ENCODE data around the gene NDUFB11. TPM values are rescaled to one million over a fixed set of nuclear protein-coding genes. Genes with fewer than 3 reads are reported as not detected.

Gene NDUFB11
- total RNA-seq, 1 experiment from 2014 or later, result 78.9 TPM

DNA sequence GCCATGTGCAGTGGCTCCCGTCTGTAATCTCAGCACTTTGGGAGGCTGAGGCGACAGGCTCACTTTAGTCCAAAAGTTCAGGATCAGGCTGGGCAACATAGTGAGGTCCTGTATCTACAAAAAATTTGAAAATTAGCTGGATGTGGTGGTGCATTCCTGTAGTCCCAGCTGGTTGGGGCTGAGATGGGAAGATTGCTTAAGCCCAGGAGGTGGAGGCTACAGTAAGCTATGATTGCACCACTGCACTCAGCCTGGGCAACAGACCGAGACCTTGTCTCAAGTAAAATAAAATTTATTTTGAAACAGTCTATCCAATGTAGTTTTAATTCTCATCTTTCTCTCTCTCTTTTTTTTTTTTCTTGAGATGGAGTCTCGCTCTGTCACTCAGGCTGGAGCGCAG, 21.6 kb upstream of the NDUFB11 start:
- H3K27ac ChIP-seq (ENCODE audit: low read depth, low read length), result no peak overlapping the region
- ChIA-PET CTCF (no interaction called here), POLR2A (no interaction called here), RAD21 (ENCODE audit: low non-redundant PET in 1 of 2, low total read pairs in 2 of 2, uncharacterized antibody in 2 of 2, unreplicated experiment in 2 of 2) (no interaction called here)
- no peak overlapping the region for H3K4me3 ChIP-seq (replicated peaks in 1 of 2; ENCODE audit: low read depth in 1 of 2, low read length in 2 of 2)
- peaks cover 58% of the 10 kb centered on the region for H3K79me2 ChIP-seq (ENCODE audit: insufficient read depth, low read length)
- H3K4me1 ChIP-seq (ENCODE audit: control insufficient read depth in 1 of 2, insufficient read depth in 2 of 2, low read length in 2 of 2), result no peaks in the 10 kb centered on the region
- no TSS peak for BruUV-seq (replicated peaks)
- no peak overlapping the region for H2AFZ ChIP-seq (ENCODE audit: low read depth, low read length, poor library complexity, severe bottlenecking)
- H3K27me3 ChIP-seq (ENCODE audit: insufficient read depth, low read length), result no peaks in the 10 kb centered on the region
- TF ChIP-seq ELF1 (IDR thresholded peaks at IDR 0.05; ENCODE audit: borderline replicate concordance, low read depth) (no peak), EZH2phosphoT487 (IDR thresholded peaks at IDR 0.05; ENCODE audit: borderline replicate concordance) (no peak), POLR2AphosphoS5 (IDR thresholded peaks at IDR 0.05; ENCODE audit: low read depth, low read length) (no peak), JUND (IDR thresholded peaks at IDR 0.05) (no peak), FOSL1 (IDR thresholded peaks at IDR 0.05; ENCODE audit: low read depth) (no peak), SP1 (IDR thresholded peaks at IDR 0.05; ENCODE audit: low read depth) (no peak), YY1 (IDR thresholded peaks at IDR 0.05; ENCODE audit: extremely low read depth, insufficient replicate concordance, low read depth, low read length) (no peak), RAD21 (IDR thresholded peaks at IDR 0.05; ENCODE audit: low read depth) (no peak), SRF (IDR thresholded peaks at IDR 0.05; ENCODE audit: low read depth) (no peak), ZNF274 (IDR thresholded peaks at IDR 0.05; ENCODE audit: low read depth, low read length) (no peak), EGR1 (IDR thresholded peaks at IDR 0.05; ENCODE audit: low read depth) (no peak), CBX3 (IDR thresholded peaks at IDR 0.05; ENCODE audit: low read depth) (no peak), TCF7L2 (IDR thresholded peaks at IDR 0.05; ENCODE audit: borderline replicate concordance, extremely low read depth, insufficient read depth, insufficient read length) (no peak)
- TF ChIP-seq, protein P1, sequence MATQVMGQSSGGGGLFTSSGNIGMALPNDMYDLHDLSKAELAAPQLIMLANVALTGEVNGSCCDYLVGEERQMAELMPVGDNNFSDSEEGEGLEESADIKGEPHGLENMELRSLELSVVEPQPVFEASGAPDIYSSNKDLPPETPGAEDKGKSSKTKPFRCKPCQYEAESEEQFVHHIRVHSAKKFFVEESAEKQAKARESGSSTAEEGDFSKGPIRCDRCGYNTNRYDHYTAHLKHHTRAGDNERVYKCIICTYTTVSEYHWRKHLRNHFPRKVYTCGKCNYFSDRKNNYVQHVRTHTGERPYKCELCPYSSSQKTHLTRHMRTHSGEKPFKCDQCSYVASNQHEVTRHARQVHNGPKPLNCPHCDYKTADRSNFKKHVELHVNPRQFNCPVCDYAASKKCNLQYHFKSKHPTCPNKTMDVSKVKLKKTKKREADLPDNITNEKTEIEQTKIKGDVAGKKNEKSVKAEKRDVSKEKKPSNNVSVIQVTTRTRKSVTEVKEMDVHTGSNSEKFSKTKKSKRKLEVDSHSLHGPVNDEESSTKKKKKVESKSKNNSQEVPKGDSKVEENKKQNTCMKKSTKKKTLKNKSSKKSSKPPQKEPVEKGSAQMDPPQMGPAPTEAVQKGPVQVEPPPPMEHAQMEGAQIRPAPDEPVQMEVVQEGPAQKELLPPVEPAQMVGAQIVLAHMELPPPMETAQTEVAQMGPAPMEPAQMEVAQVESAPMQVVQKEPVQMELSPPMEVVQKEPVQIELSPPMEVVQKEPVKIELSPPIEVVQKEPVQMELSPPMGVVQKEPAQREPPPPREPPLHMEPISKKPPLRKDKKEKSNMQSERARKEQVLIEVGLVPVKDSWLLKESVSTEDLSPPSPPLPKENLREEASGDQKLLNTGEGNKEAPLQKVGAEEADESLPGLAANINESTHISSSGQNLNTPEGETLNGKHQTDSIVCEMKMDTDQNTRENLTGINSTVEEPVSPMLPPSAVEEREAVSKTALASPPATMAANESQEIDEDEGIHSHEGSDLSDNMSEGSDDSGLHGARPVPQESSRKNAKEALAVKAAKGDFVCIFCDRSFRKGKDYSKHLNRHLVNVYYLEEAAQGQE (IDR thresholded peaks at IDR 0.05; ENCODE audit: low read depth), result no peak
- TF ChIP-seq, protein P2, sequence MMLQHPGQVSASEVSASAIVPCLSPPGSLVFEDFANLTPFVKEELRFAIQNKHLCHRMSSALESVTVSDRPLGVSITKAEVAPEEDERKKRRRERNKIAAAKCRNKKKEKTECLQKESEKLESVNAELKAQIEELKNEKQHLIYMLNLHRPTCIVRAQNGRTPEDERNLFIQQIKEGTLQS (IDR thresholded peaks at IDR 0.05), result no peak
- DNase-seq (ENCODE audit: low read depth, low spot score) (no peak), ATAC-seq (no peak)
- no peaks in the 10 kb centered on the region for H3K36me3 ChIP-seq (ENCODE audit: control insufficient read depth in 1 of 2, insufficient read depth in 2 of 2, low read length in 2 of 2)
- H3K4me2 ChIP-seq (ENCODE audit: low read length), result no peak overlapping the region
- H3K9ac ChIP-seq (ENCODE audit: low read length), result no peak overlapping the region
- intact Hi-C loops (cut with micrococcal nuclease), result no loop called here
- H4K20me1 ChIP-seq (ENCODE audit: insufficient read depth), result no peaks in the 10 kb centered on the region
- H3K9me3 ChIP-seq (ENCODE audit: control insufficient read depth in 1 of 2, insufficient read depth in 1 of 2, low read depth in 1 of 2, low read length in 2 of 2), result no peaks in the 10 kb centered on the region
- no peaks in the 10 kb centered on the region for H3K9me2 ChIP-seq (ENCODE audit: insufficient read depth)
